HG02588 (cell line): ENCODE results near the gene MCM3AP.
"Not testable (repeated sequence)": the region's sequence is repeated elsewhere in the genome, so short reads cannot be mapped to it uniquely, and the experiment has no call there.

Source experiments
- ATAC-seq: cut with Tn5 transposase; IDR thresholded peaks from one replicate; pipeline ENCODE4 v1.9.1; 2021; ENCODE audit warnings: mild to moderate bottlenecking, moderate library complexity; ENCODE audit not compliant: unreplicated experiment

The MCM3AP gene

GRCh38 chr21:46207006-46207919 lies 78.1 kb downstream of the MCM3AP start:
- no peak for ATAC-seq

GRCh38 chr21:46206163-46207005 lies 79.0 kb downstream of the MCM3AP start:
- ATAC-seq: no peak

GRCh38 chr21:46205766-46206162 lies 79.6 kb downstream of the MCM3AP start:
- ATAC-seq: no peak

- no peak for ATAC-seq
Measured at GRCh38 chr21:46205166-46205565, 80.2 kb downstream of the MCM3AP start.

- no peak for ATAC-seq
Measured at GRCh38 chr21:46203203-46203600, 82.2 kb downstream of the MCM3AP start.

- ATAC-seq: no peak
Measured at GRCh38 chr21:46202592-46203202, 82.7 kb downstream of the MCM3AP start.

- not testable (repeated sequence) for ATAC-seq
Measured at GRCh38 chr21:46200877-46201803, 84.3 kb downstream of the MCM3AP start.

GRCh38 chr21:46199436-46200373 lies 85.7 kb downstream of the MCM3AP start:
- ATAC-seq: no peak

GRCh38 chr21:46196733-46197132 lies 88.7 kb downstream of the MCM3AP start:
- no peak for ATAC-seq

GRCh38 chr21:46195595-46196195 lies 89.7 kb downstream of the MCM3AP start:
- ATAC-seq: no peak

GRCh38 chr21:46194374-46195334 lies 90.8 kb downstream of the MCM3AP start:
- no peak for ATAC-seq

GRCh38 chr21:46193829-46194373 lies 91.5 kb downstream of the MCM3AP start:
- ATAC-seq: no peak

- no peak for ATAC-seq
Measured at GRCh38 chr21:46191686-46192575, 93.5 kb downstream of the MCM3AP start.

- ATAC-seq: no peak
Measured at GRCh38 chr21:46191257-46191685, 94.1 kb downstream of the MCM3AP start.

GRCh38 chr21:46190491-46191131 lies 94.8 kb downstream of the MCM3AP start:
- ATAC-seq: no peak

- no peak for ATAC-seq
Measured at GRCh38 chr21:46189959-46190490, 95.4 kb downstream of the MCM3AP start.
